ENCODE data around the gene KAZALD1.

KAZALD1 gene

GRCh38 chr10:101097881-101098280 lies 36.1 kb downstream of the KAZALD1 start:
- DNase-seq = no peak

GRCh38 chr10:101099901-101100300 lies 38.1 kb downstream of the KAZALD1 start:
- DNase-seq = no peak

GRCh38 chr10:101101372-101101881 lies 39.6 kb downstream of the KAZALD1 start:
- DNase-seq = no peak

- peak in 2 of 3 experiments; percentile 4 to 46 for DNase-seq
Observed at GRCh38 chr10:101103430-101103829, 41.6 kb downstream of the KAZALD1 start.

- DNase-seq = no peak
Observed at GRCh38 chr10:101106351-101106750, 44.6 kb downstream of the KAZALD1 start.

- no peak for DNase-seq
Observed at GRCh38 chr10:101107771-101108170, 46.0 kb downstream of the KAZALD1 start.

- peak in 2 of 3 experiments; percentile 11 to 56 for DNase-seq
Observed at GRCh38 chr10:101110856-101111523, 49.2 kb downstream of the KAZALD1 start.

GRCh38 chr10:101111547-101111946 lies 49.8 kb downstream of the KAZALD1 start:
- peak in 1 of 3 experiments; percentile 36 for DNase-seq

- no peak for DNase-seq
Observed at GRCh38 chr10:101112799-101113594, 51.2 kb downstream of the KAZALD1 start.

- DNase-seq = no peak
Observed at GRCh38 chr10:101113890-101114403, 52.2 kb downstream of the KAZALD1 start.

- no peak for DNase-seq
Observed at GRCh38 chr10:101114646-101115045, 52.9 kb downstream of the KAZALD1 start.

All from NCI-H1417 (cell line).